WTC11 (cell line): ENCODE results near the gene NT5DC1. TPM values are rescaled to one million over a fixed set of nuclear protein-coding genes. Genes with fewer than 3 reads are reported as not detected.

ENCODE experiments used
- ATAC-seq: fragments of 200-7000 bp; cut with Tn5 transposase; 2 replicates; pipeline ENCODE4 v1.10.0; 2021; ENCODE audit warnings: mild to moderate bottlenecking, moderate library complexity
- CTCF ChIA-PET: fragments of 300-600 bp; sonication (Branson Sonifier 250); formaldehyde crosslinking; loops from one replicate; lab custom pipeline; 2021; ENCODE audit warnings: antibody characterized with exemption; lab: Charles Lee
- POLR2A ChIA-PET: fragments of 350-600 bp; sonication (Branson Sonifier 250); formaldehyde crosslinking; loops from one replicate; lab custom pipeline; 2021; ENCODE audit warnings: antibody characterized with exemption; lab: Charles Lee
- DNase-seq: peaks from one replicate; pipeline ENCODE4 v3.0.0; 2021; ENCODE audit warnings: low spot score
- H3K27ac Mint-ChIP-seq: 2 replicates; pipeline ENCODE4 v1.8.0; 2021; ENCODE audit warnings: mixed read lengths
- H3K27me3 Mint-ChIP-seq: 2 replicates; pipeline ENCODE4 v1.8.0; 2021; ENCODE audit warnings: low read depth, mild to moderate bottlenecking, moderate library complexity, mixed read lengths
- H3K36me3 Mint-ChIP-seq: 2 replicates; pipeline ENCODE4 v1.8.0; 2021; ENCODE audit warnings: mixed read lengths
- H3K4me1 Mint-ChIP-seq: 2 replicates; pipeline ENCODE4 v1.8.0; 2022; ENCODE audit warnings: mixed read lengths
- H3K4me3 Mint-ChIP-seq: 2 replicates; pipeline ENCODE4 v1.8.0; 2021; ENCODE audit warnings: mild to moderate bottlenecking, moderate library complexity, mixed read lengths
- H3K9me3 Mint-ChIP-seq: 2 replicates; pipeline ENCODE4 v1.8.0; 2021; ENCODE audit warnings: mixed read lengths
- CREB1 ChIP-seq: sonication (generic); formaldehyde crosslinking; IDR thresholded peaks from 2 replicates; pipeline ENCODE4 v1.8.0; 2023; ENCODE audit warnings: mild to moderate bottlenecking, missing genetic modification reagents
- GTF2I ChIP-seq: fragments of 250-450 bp; sonication (Bioruptor Pico); conservative IDR thresholded peaks from 2 replicates; pipeline ENCODE4 v1.4.0; 2021; ENCODE audit warnings: mild to moderate bottlenecking
- IRF2 ChIP-seq: sonication (generic); formaldehyde crosslinking; IDR thresholded peaks from 2 replicates; pipeline ENCODE4 v1.8.0; 2022; ENCODE audit warnings: low read depth, missing genetic modification reagents, borderline replicate concordance
- NR2C2 ChIP-seq: sonication (generic); formaldehyde crosslinking; IDR thresholded peaks from 2 replicates; pipeline ENCODE4 v1.8.0; 2022; ENCODE audit warnings: mild to moderate bottlenecking, missing genetic modification reagents
- RELA ChIP-seq: sonication (generic); formaldehyde crosslinking; IDR thresholded peaks from 2 replicates; pipeline ENCODE4 v1.8.1; 2022; ENCODE audit warnings: missing genetic modification reagents, mild to moderate bottlenecking, borderline replicate concordance
- TCF7 ChIP-seq: sonication (generic); formaldehyde crosslinking; IDR thresholded peaks from 2 replicates; pipeline ENCODE4 v1.8.0; 2022; ENCODE audit warnings: mild to moderate bottlenecking, low read depth, missing genetic modification reagents, moderate library complexity
- ZBTB21 ChIP-seq: sonication (generic); formaldehyde crosslinking; IDR thresholded peaks from 2 replicates; pipeline ENCODE4 v1.8.1; 2023; ENCODE audit warnings: mild to moderate bottlenecking, missing genetic modification reagents, borderline replicate concordance
- ZNF416 ChIP-seq: fragments of 250-450 bp; sonication (Bioruptor Pico); IDR thresholded peaks from 2 replicates; pipeline ENCODE4 v1.9.0; 2021; ENCODE audit warnings: mild to moderate bottlenecking, inconsistent platforms
- ZNF423 ChIP-seq: fragments of 250-450 bp; sonication (Bioruptor Pico); IDR thresholded peaks from 2 replicates; pipeline ENCODE4 v2.1.2; 2022; ENCODE audit warnings: mild to moderate bottlenecking, moderate library complexity
- total RNA-seq: library from RNA; stranded (reverse); gene quantifications from 3 replicates; pipeline ENCODE4 v1.2.3, GENCODE V29; 2021
- TF ChIP-seq, protein P1 (sequence below): sonication (generic); formaldehyde crosslinking; conservative IDR thresholded peaks from 2 replicates; pipeline ENCODE4 v1.8.1; 2023; ENCODE audit warnings: mild to moderate bottlenecking, low read depth, missing genetic modification reagents, moderate library complexity
- TF ChIP-seq, protein P2 (sequence below): sonication (generic); formaldehyde crosslinking; IDR thresholded peaks from 2 replicates; pipeline ENCODE4 v1.8.1; 2023; ENCODE audit warnings: mild to moderate bottlenecking, moderate library complexity, missing genetic modification reagents
- TF ChIP-seq, protein P3 (sequence below): fragments of 250-450 bp; sonication (Bioruptor Pico); IDR thresholded peaks from 2 replicates; pipeline ENCODE4 v1.9.0; 2021; ENCODE audit warnings: mild to moderate bottlenecking, borderline replicate concordance
- TF ChIP-seq, protein P4 (sequence below): sonication (generic); formaldehyde crosslinking; IDR thresholded peaks from 2 replicates; pipeline ENCODE4 v1.8.0; 2022; ENCODE audit warnings: missing genetic modification reagents
- TF ChIP-seq, protein P5 (sequence below): sonication (generic); formaldehyde crosslinking; conservative IDR thresholded peaks from 2 replicates; pipeline ENCODE4 v1.8.1; 2022; ENCODE audit warnings: mild to moderate bottlenecking, missing genetic modification reagents

Gene NT5DC1
- total RNA-seq, 1 experiment from 2014 or later = 67.9 TPM

DNA sequence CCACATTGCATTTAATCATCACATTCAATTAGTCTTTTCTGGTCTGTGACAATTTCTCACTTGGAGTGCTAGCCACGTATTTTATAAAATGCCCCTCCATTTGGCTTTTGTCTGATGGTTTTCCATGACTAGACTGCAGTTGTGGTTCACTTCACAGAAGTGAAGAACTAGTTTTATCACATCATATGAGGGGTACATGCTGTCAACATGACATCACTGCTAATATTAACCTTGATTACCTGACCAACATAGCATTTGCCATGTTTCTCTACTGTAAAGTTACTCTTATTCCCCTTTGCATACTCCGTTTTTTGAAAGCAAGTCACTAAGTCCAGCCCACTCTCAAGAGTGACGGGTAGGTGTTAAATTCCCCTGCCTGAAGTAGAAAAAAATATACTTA is 73.3 kb downstream of the NT5DC1 start:
- no peaks in the 10 kb centered on the region for H3K27me3 Mint-ChIP-seq
- TF ChIP-seq IRF2 = no peak
- TF ChIP-seq NR2C2 = no peak
- TF ChIP-seq, protein P1, sequence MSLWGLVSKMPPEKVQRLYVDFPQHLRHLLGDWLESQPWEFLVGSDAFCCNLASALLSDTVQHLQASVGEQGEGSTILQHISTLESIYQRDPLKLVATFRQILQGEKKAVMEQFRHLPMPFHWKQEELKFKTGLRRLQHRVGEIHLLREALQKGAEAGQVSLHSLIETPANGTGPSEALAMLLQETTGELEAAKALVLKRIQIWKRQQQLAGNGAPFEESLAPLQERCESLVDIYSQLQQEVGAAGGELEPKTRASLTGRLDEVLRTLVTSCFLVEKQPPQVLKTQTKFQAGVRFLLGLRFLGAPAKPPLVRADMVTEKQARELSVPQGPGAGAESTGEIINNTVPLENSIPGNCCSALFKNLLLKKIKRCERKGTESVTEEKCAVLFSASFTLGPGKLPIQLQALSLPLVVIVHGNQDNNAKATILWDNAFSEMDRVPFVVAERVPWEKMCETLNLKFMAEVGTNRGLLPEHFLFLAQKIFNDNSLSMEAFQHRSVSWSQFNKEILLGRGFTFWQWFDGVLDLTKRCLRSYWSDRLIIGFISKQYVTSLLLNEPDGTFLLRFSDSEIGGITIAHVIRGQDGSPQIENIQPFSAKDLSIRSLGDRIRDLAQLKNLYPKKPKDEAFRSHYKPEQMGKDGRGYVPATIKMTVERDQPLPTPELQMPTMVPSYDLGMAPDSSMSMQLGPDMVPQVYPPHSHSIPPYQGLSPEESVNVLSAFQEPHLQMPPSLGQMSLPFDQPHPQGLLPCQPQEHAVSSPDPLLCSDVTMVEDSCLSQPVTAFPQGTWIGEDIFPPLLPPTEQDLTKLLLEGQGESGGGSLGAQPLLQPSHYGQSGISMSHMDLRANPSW (CRISPR knock-in tag) = no peak
- TF ChIP-seq ZBTB21 (CRISPR knock-in tag) = no peak
- no peak for TF ChIP-seq ZNF416 (CRISPR knock-in tag)
- TF ChIP-seq, protein P2, sequence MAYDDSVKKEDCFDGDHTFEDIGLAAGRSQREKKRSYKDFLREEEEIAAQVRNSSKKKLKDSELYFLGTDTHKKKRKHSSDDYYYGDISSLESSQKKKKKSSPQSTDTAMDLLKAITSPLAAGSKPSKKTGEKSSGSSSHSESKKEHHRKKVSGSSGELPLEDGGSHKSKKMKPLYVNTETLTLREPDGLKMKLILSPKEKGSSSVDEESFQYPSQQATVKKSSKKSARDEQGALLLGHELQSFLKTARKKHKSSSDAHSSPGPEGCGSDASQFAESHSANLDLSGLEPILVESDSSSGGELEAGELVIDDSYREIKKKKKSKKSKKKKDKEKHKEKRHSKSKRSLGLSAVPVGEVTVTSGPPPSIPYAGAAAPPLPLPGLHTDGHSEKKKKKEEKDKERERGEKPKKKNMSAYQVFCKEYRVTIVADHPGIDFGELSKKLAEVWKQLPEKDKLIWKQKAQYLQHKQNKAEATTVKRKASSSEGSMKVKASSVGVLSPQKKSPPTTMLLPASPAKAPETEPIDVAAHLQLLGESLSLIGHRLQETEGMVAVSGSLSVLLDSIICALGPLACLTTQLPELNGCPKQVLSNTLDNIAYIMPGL (CRISPR knock-in tag) = no peak
- TF ChIP-seq GTF2I = no peak
- TF ChIP-seq RELA (CRISPR knock-in tag) = no peak
- TF ChIP-seq CREB1 (CRISPR knock-in tag) = no peak
- TF ChIP-seq, protein P3, sequence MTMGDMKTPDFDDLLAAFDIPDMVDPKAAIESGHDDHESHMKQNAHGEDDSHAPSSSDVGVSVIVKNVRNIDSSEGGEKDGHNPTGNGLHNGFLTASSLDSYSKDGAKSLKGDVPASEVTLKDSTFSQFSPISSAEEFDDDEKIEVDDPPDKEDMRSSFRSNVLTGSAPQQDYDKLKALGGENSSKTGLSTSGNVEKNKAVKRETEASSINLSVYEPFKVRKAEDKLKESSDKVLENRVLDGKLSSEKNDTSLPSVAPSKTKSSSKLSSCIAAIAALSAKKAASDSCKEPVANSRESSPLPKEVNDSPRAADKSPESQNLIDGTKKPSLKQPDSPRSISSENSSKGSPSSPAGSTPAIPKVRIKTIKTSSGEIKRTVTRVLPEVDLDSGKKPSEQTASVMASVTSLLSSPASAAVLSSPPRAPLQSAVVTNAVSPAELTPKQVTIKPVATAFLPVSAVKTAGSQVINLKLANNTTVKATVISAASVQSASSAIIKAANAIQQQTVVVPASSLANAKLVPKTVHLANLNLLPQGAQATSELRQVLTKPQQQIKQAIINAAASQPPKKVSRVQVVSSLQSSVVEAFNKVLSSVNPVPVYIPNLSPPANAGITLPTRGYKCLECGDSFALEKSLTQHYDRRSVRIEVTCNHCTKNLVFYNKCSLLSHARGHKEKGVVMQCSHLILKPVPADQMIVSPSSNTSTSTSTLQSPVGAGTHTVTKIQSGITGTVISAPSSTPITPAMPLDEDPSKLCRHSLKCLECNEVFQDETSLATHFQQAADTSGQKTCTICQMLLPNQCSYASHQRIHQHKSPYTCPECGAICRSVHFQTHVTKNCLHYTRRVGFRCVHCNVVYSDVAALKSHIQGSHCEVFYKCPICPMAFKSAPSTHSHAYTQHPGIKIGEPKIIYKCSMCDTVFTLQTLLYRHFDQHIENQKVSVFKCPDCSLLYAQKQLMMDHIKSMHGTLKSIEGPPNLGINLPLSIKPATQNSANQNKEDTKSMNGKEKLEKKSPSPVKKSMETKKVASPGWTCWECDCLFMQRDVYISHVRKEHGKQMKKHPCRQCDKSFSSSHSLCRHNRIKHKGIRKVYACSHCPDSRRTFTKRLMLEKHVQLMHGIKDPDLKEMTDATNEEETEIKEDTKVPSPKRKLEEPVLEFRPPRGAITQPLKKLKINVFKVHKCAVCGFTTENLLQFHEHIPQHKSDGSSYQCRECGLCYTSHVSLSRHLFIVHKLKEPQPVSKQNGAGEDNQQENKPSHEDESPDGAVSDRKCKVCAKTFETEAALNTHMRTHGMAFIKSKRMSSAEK = no peak
- no peak for TF ChIP-seq ZNF423
- TF ChIP-seq, protein P4, sequence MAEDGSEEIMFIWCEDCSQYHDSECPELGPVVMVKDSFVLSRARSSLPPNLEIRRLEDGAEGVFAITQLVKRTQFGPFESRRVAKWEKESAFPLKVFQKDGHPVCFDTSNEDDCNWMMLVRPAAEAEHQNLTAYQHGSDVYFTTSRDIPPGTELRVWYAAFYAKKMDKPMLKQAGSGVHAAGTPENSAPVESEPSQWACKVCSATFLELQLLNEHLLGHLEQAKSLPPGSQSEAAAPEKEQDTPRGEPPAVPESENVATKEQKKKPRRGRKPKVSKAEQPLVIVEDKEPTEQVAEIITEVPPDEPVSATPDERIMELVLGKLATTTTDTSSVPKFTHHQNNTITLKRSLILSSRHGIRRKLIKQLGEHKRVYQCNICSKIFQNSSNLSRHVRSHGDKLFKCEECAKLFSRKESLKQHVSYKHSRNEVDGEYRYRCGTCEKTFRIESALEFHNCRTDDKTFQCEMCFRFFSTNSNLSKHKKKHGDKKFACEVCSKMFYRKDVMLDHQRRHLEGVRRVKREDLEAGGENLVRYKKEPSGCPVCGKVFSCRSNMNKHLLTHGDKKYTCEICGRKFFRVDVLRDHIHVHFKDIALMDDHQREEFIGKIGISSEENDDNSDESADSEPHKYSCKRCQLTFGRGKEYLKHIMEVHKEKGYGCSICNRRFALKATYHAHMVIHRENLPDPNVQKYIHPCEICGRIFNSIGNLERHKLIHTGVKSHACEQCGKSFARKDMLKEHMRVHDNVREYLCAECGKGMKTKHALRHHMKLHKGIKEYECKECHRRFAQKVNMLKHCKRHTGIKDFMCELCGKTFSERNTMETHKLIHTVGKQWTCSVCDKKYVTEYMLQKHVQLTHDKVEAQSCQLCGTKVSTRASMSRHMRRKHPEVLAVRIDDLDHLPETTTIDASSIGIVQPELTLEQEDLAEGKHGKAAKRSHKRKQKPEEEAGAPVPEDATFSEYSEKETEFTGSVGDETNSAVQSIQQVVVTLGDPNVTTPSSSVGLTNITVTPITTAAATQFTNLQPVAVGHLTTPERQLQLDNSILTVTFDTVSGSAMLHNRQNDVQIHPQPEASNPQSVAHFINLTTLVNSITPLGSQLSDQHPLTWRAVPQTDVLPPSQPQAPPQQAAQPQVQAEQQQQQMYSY (CRISPR knock-in tag) = no peak
- TF ChIP-seq, protein P5, sequence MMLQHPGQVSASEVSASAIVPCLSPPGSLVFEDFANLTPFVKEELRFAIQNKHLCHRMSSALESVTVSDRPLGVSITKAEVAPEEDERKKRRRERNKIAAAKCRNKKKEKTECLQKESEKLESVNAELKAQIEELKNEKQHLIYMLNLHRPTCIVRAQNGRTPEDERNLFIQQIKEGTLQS (CRISPR knock-in tag) = no peak
- no peak for TF ChIP-seq TCF7 (CRISPR knock-in tag)
- ATAC-seq (no peak), DNase-seq (no peak)
- peaks cover 5% of the 10 kb centered on the region for H3K4me1 Mint-ChIP-seq
- ChIA-PET POLR2A (no interaction called here), CTCF (no interaction called here)
- H3K36me3 Mint-ChIP-seq = peaks cover 14% of the 10 kb centered on the region
- H3K27ac Mint-ChIP-seq = no peak overlapping the region
- peaks cover 16% of the 10 kb centered on the region for H3K9me3 Mint-ChIP-seq
- H3K4me3 Mint-ChIP-seq = no peak overlapping the region
